Stomach (tissue), 9 donors: ENCODE data around the gene SLC7A14. TPM values are rescaled to one million over a fixed set of nuclear protein-coding genes. Genes with fewer than 3 reads are reported as not detected.

Experiments used
- DNase-seq, 2 donors: peaks; one replicate each; pipeline versions ENCODE4 v3.0.0 to v3.0.0-alpha.2; 2013 to 2019
- H3K27ac ChIP-seq, 5 donors: fragments of 200-600 bp in 4 of 5; sonication (generic) in 4 of 5; one replicate each; pipeline ENCODE4 v1.5.1; 2013 to 2019; ENCODE audit warnings: mild to moderate bottlenecking in 1 of 5, moderate library complexity in 1 of 5
- H3K27me3 ChIP-seq, 3 donors: fragments of 200-600 bp; sonication (generic); one replicate each; pipeline ENCODE4 v1.5.1; 2017 to 2019; ENCODE audit warnings: mixed run types in 1 of 3
- H3K36me3 ChIP-seq, 4 donors: fragments of 200-600 bp; sonication (generic); 1 replicate in 3 of 4; 2 replicates in 1 of 4; pipeline ENCODE4 v1.5.1; 2016 to 2019
- H3K4me1 ChIP-seq, 4 donors: fragments of 200-600 bp; sonication (generic); one replicate each; pipeline ENCODE4 v1.5.1; 2016 to 2019
- H3K4me3 ChIP-seq, 4 donors: fragments of 200-600 bp; sonication (generic) in 3 of 4; one replicate each; pipeline ENCODE4 v1.5.1; 2016 to 2019; ENCODE audit warnings: mild to moderate bottlenecking in 1 of 4
- H3K9me3 ChIP-seq, 4 donors: fragments of 200-600 bp; sonication (generic); one replicate each; pipeline ENCODE4 v1.5.1; 2016 to 2019
- CTCF ChIP-seq, 7 experiments: fragments of 450-650 bp in 4 of 7; fragments of 200-600 bp in 3 of 7; sonication (generic) in 3 of 7; IDR thresholded peaks; one replicate each; pipeline ENCODE4 v1.5.1; 2016 to 2019; ENCODE audit warnings: antibody characterized with exemption in 7 of 7, control low read depth in 2 of 7, mild to moderate bottlenecking in 1 of 7
- EP300 ChIP-seq: sonication (generic); formaldehyde crosslinking; IDR thresholded peaks from one replicate; pipeline ENCODE4 v1.6.1; 2017; ENCODE audit warnings: antibody characterized with exemption
- POLR2A ChIP-seq, 4 donors: fragments of 450-650 bp; IDR thresholded peaks; one replicate each; pipeline ENCODE4 v1.6.1; 2016; ENCODE audit warnings: antibody characterized with exemption in 4 of 4, control low read depth in 2 of 4, mild to moderate bottlenecking in 1 of 4, moderate library complexity in 1 of 4
- POLR2AphosphoS5 ChIP-seq, 3 donors: sonication (generic); formaldehyde crosslinking; IDR thresholded peaks; one replicate each; pipeline ENCODE4 v1.6.1; 2016; ENCODE audit warnings: antibody characterized with exemption in 3 of 3
- WGBS, 5 donors: extraction: QIAGEN DNeasy Blood & Tissue Kit in 3 of 5; methylation state at CpG; one replicate each; pipeline versions ENCODE4 v1.1.5 to v1.1.7; 2013 to 2018; 5-methylcytosine and 5-hydroxymethylcytosine counted together
- intact Hi-C: fragments of 100-400 bp; cut with DNase I; formaldehyde crosslinking; loops from one replicate; pipeline ENCODE4 v1.15.1; 2023; ENCODE audit warnings: low total_unique reads
- polyA plus RNA-seq, 3 donors: library from polyadenylated mRNA; stranded (reverse); fragments of 200-250 nt; gene quantifications; one replicate each; pipeline ENCODE4 v1.2.3, GENCODE V29; 2013
- total RNA-seq, 5 donors: library from RNA; depleted of rRNA; stranded (reverse); fragments of >200 nt; gene quantifications; one replicate each; pipeline versions ENCODE4 v1.1.0 to v1.2.3, GENCODE V29; 2014 to 2016
- donor health status: healthy with polysubstance abuse.
- donor health status: Bipolar disorder and iron deficiency.
- donor health status: healthy.

Gene SLC7A14
- total and polyA plus RNA-seq, 8 donors, result 0.10 to 2.4 (median 0.43) TPM; not detected in 5

- Histone ChIP-seq H3K27ac (peak overlapping the region in 2 of 5 donors; percentile 2 to 32), H3K9me3 (no peaks in the 10 kb centered on the region), H3K27me3 (peaks cover 0 to 10% (median 0%) of the 10 kb centered on the region in 3 donors), H3K4me1 (peaks cover 8 to 49% (median 33%) of the 10 kb centered on the region in 4 donors), H3K4me3 (no peak overlapping the region), H3K36me3 (no peaks in the 10 kb centered on the region)
- TF ChIP-seq POLR2A (IDR thresholded peaks at IDR 0.05), result no peak
- no peak for TF ChIP-seq POLR2AphosphoS5 (IDR thresholded peaks at IDR 0.05)
- no peak for TF ChIP-seq CTCF (IDR thresholded peaks at IDR 0.05)
- no peak for TF ChIP-seq EP300
- DNase-seq, result peak in 1 of 2 donors; percentile 53
- WGBS, 5 donors, result 34 to 45% (median 36%) methylated on average over 5 of the region's 5 CpGs
- intact Hi-C loops, result no loop called here
Observed at GRCh38 chr3:170469151-170470062, 116.5 kb downstream of the SLC7A14 start.

GRCh38 chr3:170467571-170468147, 118.2 kb downstream of the SLC7A14 start:
- WGBS, 5 donors, result 64 to 76% (median 70%) methylated on average over 7 of the region's 7 CpGs
- Histone ChIP-seq H3K4me1 (peaks cover 8 to 42% (median 29%) of the 10 kb centered on the region in 4 donors), H3K27ac (no peak overlapping the region), H3K36me3 (no peaks in the 10 kb centered on the region), H3K27me3 (peaks cover 0 to 8% (median 0%) of the 10 kb centered on the region in 3 donors), H3K4me3 (no peak overlapping the region), H3K9me3 (no peaks in the 10 kb centered on the region)
- intact Hi-C loops, result no loop called here
- no peak for TF ChIP-seq POLR2A (IDR thresholded peaks at IDR 0.05)
- TF ChIP-seq CTCF (IDR thresholded peaks at IDR 0.05), result no peak
- TF ChIP-seq POLR2AphosphoS5 (IDR thresholded peaks at IDR 0.05), result no peak
- no peak for TF ChIP-seq EP300
- peak in 1 of 2 donors; percentile 38 for DNase-seq

- Histone ChIP-seq H3K4me1 (peaks cover 8 to 42% (median 29%) of the 10 kb centered on the region in 4 donors), H3K27me3 (peaks cover 0 to 7% (median 0%) of the 10 kb centered on the region in 3 donors), H3K4me3 (no peak overlapping the region), H3K36me3 (no peaks in the 10 kb centered on the region), H3K9me3 (no peaks in the 10 kb centered on the region), H3K27ac (no peak overlapping the region)
- intact Hi-C loops, result no loop called here
- WGBS, 5 donors, result 78 to 89% (median 84%) methylated on average over 14 of the region's 14 CpGs
- TF ChIP-seq POLR2AphosphoS5 (IDR thresholded peaks at IDR 0.05) (no peak), POLR2A (IDR thresholded peaks at IDR 0.05) (no peak), CTCF (IDR thresholded peaks at IDR 0.05) (no peak), EP300 (no peak)
- DNase-seq, result peak in 1 of 2 donors; percentile 38
Observed at GRCh38 chr3:170467007-170467406, 118.9 kb downstream of the SLC7A14 start.

GRCh38 chr3:170465955-170466354, 119.9 kb downstream of the SLC7A14 start:
- Histone ChIP-seq H3K4me1 (peaks cover 8 to 40% (median 29%) of the 10 kb centered on the region in 4 donors), H3K4me3 (no peak overlapping the region), H3K9me3 (no peaks in the 10 kb centered on the region), H3K36me3 (no peaks in the 10 kb centered on the region), H3K27ac (no peak overlapping the region), H3K27me3 (peaks cover 0 to 3% (median 0%) of the 10 kb centered on the region in 3 donors)
- TF ChIP-seq POLR2A (IDR thresholded peaks at IDR 0.05), result no peak
- no peak for TF ChIP-seq EP300
- TF ChIP-seq POLR2AphosphoS5 (IDR thresholded peaks at IDR 0.05), result peak in 1 of 3 donors; percentile 23
- no peak for TF ChIP-seq CTCF (IDR thresholded peaks at IDR 0.05)
- intact Hi-C loops, result no loop called here
- WGBS, 5 donors, result 30 to 63% (median 44%) methylated on average over 3 of the region's 3 CpGs
- peak in 1 of 2 donors; percentile 28 for DNase-seq
